CD14-positive monocyte (primary cell): Measurements from ENCODE around the gene GDA. TPM values are rescaled to one million over a fixed set of nuclear protein-coding genes. Genes with fewer than 3 reads are reported as not detected.

Source experiments
- DNase-seq, 3 donors: peaks; one replicate each; pipeline ENCODE4 v3.0.0-alpha.2; 2011 to 2022
- H2AFZ ChIP-seq: 2 replicates; pipeline ENCODE4 v1.6.0; 2012; ENCODE audit warnings: mild to moderate bottlenecking, low read depth, low read length, inconsistent platforms; ENCODE audit not compliant: insufficient read depth, poor library complexity, severe bottlenecking
- H3K27ac ChIP-seq, 2 donors: 1 replicate in 1 of 2; 2 replicates in 1 of 2; pipeline ENCODE4 v1.5.1; 2012 to 2013; ENCODE audit warnings: low read length in 2 of 2, control low read depth in 1 of 2, inconsistent platforms in 1 of 2, low read depth in 1 of 2, mild to moderate bottlenecking in 1 of 2
- H3K27me3 ChIP-seq, 2 donors: one replicate each; pipeline versions ENCODE4 v1.6.0 to v1.6.1; 2011 to 2013; ENCODE audit warnings: low read length in 2 of 2; ENCODE audit not compliant: control insufficient read depth in 2 of 2, insufficient read depth in 2 of 2
- H3K36me3 ChIP-seq, 2 donors: replicated peaks in 1 of 2; 1 replicate in 1 of 2; 2 replicates in 1 of 2; pipeline versions ENCODE4 v1.5.1 to v1.6.1; 2012 to 2013; ENCODE audit warnings: low read length in 2 of 2, control low read depth in 1 of 2, inconsistent platforms in 1 of 2, mild to moderate bottlenecking in 1 of 2; ENCODE audit not compliant: insufficient read depth in 2 of 2, control insufficient read depth in 1 of 2
- H3K4me1 ChIP-seq, 2 donors: 1 replicate in 1 of 2; 2 replicates in 1 of 2; pipeline versions ENCODE4 v1.5.1 to v1.6.1; 2012 to 2013; ENCODE audit warnings: low read length in 2 of 2, control low read depth in 1 of 2, inconsistent platforms in 1 of 2, mild to moderate bottlenecking in 1 of 2, moderate library complexity in 1 of 2; ENCODE audit not compliant: insufficient read depth in 2 of 2, control insufficient read depth in 1 of 2
- H3K4me2 ChIP-seq: replicated peaks from 2 replicates; pipeline ENCODE3; 2012; ENCODE audit warnings: low read length, moderate library complexity, mild to moderate bottlenecking; ENCODE audit not compliant: poor library complexity, severe bottlenecking; ENCODE audit errors: extremely low read depth
- H3K4me3 ChIP-seq, 3 experiments: fragments of 200-600 bp in 1 of 3; sonication (generic) in 1 of 3; replicated peaks in 1 of 3; 1 replicate in 2 of 3; 2 replicates in 1 of 3; pipeline ENCODE4 v1.5.1; 2011 to 2013; ENCODE audit warnings: low read length in 3 of 3, mild to moderate bottlenecking in 3 of 3, control low read depth in 2 of 3, low read depth in 2 of 3, inconsistent platforms in 1 of 3, moderate library complexity in 1 of 3
- H3K79me2 ChIP-seq: 2 replicates; pipeline ENCODE4 v1.6.0; 2012; ENCODE audit warnings: mild to moderate bottlenecking, control low read depth, inconsistent platforms, low read length, moderate library complexity; ENCODE audit not compliant: insufficient read depth
- H3K9ac ChIP-seq: 2 replicates; pipeline ENCODE4 v1.6.0; 2017; ENCODE audit warnings: low read length, mild to moderate bottlenecking; ENCODE audit not compliant: insufficient read depth, poor library complexity, severe bottlenecking
- H3K9me3 ChIP-seq, 2 donors: replicated peaks in 1 of 2; 1 replicate in 1 of 2; 2 replicates in 1 of 2; pipeline versions ENCODE4 v1.5.1 to v1.6.1; 2012 to 2013; ENCODE audit warnings: low read length in 2 of 2, control low read depth in 1 of 2; ENCODE audit not compliant: control insufficient read depth in 1 of 2, insufficient read depth in 1 of 2
- H4K20me1 ChIP-seq: 2 replicates; pipeline ENCODE4 v1.6.0; 2012; ENCODE audit warnings: mild to moderate bottlenecking, low read length, control low read depth, moderate library complexity; ENCODE audit not compliant: insufficient read depth
- H3K27ac Mint-ChIP-seq, 7 donors: one replicate each; pipeline ENCODE4 v1.8.0; 2020; ENCODE audit warnings: mild to moderate bottlenecking in 7 of 7, mixed read lengths in 7 of 7, moderate library complexity in 6 of 7, inconsistent platforms in 2 of 7
- H3K27me3 Mint-ChIP-seq, 3 donors: one replicate each; pipeline ENCODE4 v1.8.0; 2021 to 2022; ENCODE audit warnings: low read depth in 3 of 3, mild to moderate bottlenecking in 3 of 3, mixed read lengths in 3 of 3, moderate library complexity in 3 of 3, inconsistent platforms in 1 of 3
- H3K36me3 Mint-ChIP-seq, 2 donors: one replicate each; pipeline ENCODE4 v1.8.0; 2020; ENCODE audit warnings: mixed read lengths in 2 of 2, inconsistent platforms in 1 of 2, mild to moderate bottlenecking in 1 of 2
- H3K4me1 Mint-ChIP-seq: one replicate; pipeline ENCODE4 v1.8.0; 2020; ENCODE audit warnings: mild to moderate bottlenecking, mixed read lengths
- H3K4me3 Mint-ChIP-seq, 2 donors: one replicate each; pipeline ENCODE4 v1.8.0; 2020; ENCODE audit warnings: mild to moderate bottlenecking in 2 of 2, mixed read lengths in 2 of 2, moderate library complexity in 1 of 2
- H3K9me3 Mint-ChIP-seq, 7 donors: one replicate each; pipeline ENCODE4 v1.8.0; 2020 to 2022; ENCODE audit warnings: mixed read lengths in 7 of 7, mild to moderate bottlenecking in 6 of 7, moderate library complexity in 6 of 7, inconsistent platforms in 2 of 7
- WGBS: methylation state at CpG from one replicate; pipeline ENCODE4 v1.1.5; 2013; ENCODE audit warnings: missing lambda C conversion rate; ENCODE audit not compliant: insufficient coverage; 5-methylcytosine and 5-hydroxymethylcytosine counted together
- intact Hi-C, 2 donors: fragments of 100-400 bp; cut with micrococcal nuclease; formaldehyde crosslinking; loops; one replicate each; pipeline versions ENCODE4 v1.15.0 to v1.15.1; 2023
- polyA plus RNA-seq, 3 donors: library from polyadenylated mRNA; depleted of rRNA in 1 of 3; unstranded in 2 of 3; stranded (reverse) in 1 of 3; fragments of 300-500 nt in 2 of 3; fragments of >200 nt in 1 of 3; fragmentation: Illumina TruSeq in 2 of 3; gene quantifications; 1 replicate in 2 of 3; 2 replicates in 1 of 3; pipeline ENCODE4 v1.2.3, GENCODE V29; 2012 to 2021
- TF ChIP-seq, protein P1 (sequence below): fragments of 200-600 bp; IDR thresholded peaks from one replicate; pipeline ENCODE4 v1.8.0; 2022; ENCODE audit warnings: antibody characterized with exemption, mild to moderate bottlenecking

Gene GDA
- polyA plus RNA-seq, 3 donors: not detected

DNA sequence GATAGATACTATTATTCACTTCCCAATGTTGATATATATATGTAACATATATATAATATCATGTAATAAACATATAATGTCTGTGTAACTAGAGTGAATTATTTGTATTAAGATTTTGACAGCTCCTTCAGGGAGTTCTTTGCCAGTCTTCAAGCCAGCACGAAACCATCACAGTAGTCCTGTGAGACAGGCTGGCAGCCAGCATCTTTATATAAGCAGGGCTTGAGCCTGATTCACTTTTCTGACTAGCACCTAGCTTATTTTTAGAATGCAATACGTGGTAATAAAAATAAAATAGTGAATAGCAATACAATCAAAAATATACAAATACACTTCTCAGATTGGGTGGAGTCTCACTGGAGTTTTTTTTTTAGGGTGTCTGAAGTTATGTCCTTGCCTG lies 20.7 kb upstream of the GDA start:
- no peaks in the 10 kb centered on the region for H3K36me3 ChIP-seq
- H3K4me2 ChIP-seq: no peak overlapping the region
- no peaks in the 10 kb centered on the region for H3K9me3 ChIP-seq
- H3K9me3 Mint-ChIP-seq: peaks cover 0 to 2% (median 0%) of the 10 kb centered on the region in 7 donors
- intact Hi-C loops: no loop called here
- DNase-seq: no peak
- no peaks in the 10 kb centered on the region for H3K27me3 ChIP-seq
- H3K4me1 ChIP-seq: no peaks in the 10 kb centered on the region
- H3K4me3 Mint-ChIP-seq: no peak overlapping the region
- no peaks in the 10 kb centered on the region for H4K20me1 ChIP-seq
- no peaks in the 10 kb centered on the region for H3K4me1 Mint-ChIP-seq
- no peak overlapping the region for H2AFZ ChIP-seq
- H3K79me2 ChIP-seq: no peaks in the 10 kb centered on the region
- no peak overlapping the region for H3K9ac ChIP-seq
- TF ChIP-seq, protein P1, sequence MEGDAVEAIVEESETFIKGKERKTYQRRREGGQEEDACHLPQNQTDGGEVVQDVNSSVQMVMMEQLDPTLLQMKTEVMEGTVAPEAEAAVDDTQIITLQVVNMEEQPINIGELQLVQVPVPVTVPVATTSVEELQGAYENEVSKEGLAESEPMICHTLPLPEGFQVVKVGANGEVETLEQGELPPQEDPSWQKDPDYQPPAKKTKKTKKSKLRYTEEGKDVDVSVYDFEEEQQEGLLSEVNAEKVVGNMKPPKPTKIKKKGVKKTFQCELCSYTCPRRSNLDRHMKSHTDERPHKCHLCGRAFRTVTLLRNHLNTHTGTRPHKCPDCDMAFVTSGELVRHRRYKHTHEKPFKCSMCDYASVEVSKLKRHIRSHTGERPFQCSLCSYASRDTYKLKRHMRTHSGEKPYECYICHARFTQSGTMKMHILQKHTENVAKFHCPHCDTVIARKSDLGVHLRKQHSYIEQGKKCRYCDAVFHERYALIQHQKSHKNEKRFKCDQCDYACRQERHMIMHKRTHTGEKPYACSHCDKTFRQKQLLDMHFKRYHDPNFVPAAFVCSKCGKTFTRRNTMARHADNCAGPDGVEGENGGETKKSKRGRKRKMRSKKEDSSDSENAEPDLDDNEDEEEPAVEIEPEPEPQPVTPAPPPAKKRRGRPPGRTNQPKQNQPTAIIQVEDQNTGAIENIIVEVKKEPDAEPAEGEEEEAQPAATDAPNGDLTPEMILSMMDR: no peak
- no peak overlapping the region for H3K27ac ChIP-seq
- H3K36me3 Mint-ChIP-seq: no peaks in the 10 kb centered on the region
- 80% methylated on average over 1 of the region's 2 CpGs for WGBS
- no peak overlapping the region for H3K4me3 ChIP-seq
- H3K27ac Mint-ChIP-seq: no peak overlapping the region
- peaks cover 2 to 6% (median 5%) of the 10 kb centered on the region in 3 donors for H3K27me3 Mint-ChIP-seq

DNA sequence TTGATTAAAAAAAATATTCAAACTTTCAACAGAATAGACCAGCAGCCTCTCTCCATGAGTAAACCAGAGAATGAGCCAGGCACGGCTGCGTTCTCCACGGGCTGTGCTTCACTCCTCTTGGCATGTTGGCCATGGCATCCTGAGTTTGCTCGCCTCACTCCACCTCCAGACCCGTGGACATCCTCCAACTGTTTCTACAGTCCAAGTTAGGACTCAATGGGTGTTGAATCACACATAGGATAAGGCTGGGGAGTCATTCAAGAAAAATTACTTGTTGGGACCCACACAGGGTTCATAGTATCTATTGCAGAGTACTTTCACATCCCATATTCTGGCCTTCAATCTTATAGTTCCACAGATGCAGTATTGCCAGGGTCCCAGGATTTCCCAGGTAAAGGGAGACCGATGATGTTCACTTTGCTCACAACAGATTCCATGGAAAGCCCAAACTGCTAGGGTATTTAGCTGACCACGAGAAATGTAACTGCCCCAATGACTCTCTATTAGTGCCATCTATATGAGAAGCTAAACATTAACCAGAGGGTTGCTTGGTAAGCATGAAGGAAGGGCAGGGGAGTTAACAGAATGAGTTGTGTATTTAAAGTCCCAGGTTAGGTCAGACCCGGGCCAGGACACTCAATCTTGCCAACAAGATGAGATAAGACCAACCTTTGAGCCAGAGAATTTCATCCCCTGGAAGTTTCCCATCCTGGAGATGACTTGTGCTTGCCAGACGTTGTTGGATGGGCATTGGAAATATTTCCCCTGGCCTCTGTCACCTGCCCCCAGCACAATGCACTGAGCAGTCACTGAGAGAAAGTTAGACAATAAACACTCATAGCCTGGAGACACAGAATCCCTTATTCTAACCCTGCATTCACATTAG lies 19.7 kb upstream of the GDA start:
- Histone ChIP-seq H3K79me2 (no peaks in the 10 kb centered on the region), H3K9me3 (no peaks in the 10 kb centered on the region), H3K9ac (no peak overlapping the region), H3K27me3 (no peaks in the 10 kb centered on the region), H2AFZ (no peak overlapping the region), H3K27ac (no peak overlapping the region), H3K4me3 (no peak overlapping the region), H3K36me3 (no peaks in the 10 kb centered on the region), H3K4me2 (no peak overlapping the region), H4K20me1 (no peaks in the 10 kb centered on the region), H3K4me1 (no peaks in the 10 kb centered on the region)
- Mint-ChIP-seq H3K9me3 (peaks cover 0 to 2% (median 0%) of the 10 kb centered on the region in 7 donors), H3K27ac (no peak overlapping the region), H3K36me3 (no peaks in the 10 kb centered on the region), H3K27me3 (peaks cover 2 to 8% (median 6%) of the 10 kb centered on the region in 3 donors), H3K4me3 (no peak overlapping the region), H3K4me1 (no peaks in the 10 kb centered on the region)
- DNase-seq: no peak
- 94% methylated on average over 3 of the region's 9 CpGs for WGBS
- intact Hi-C loops: no loop called here
- TF ChIP-seq, protein P1: no peak
